HG03103 (cell line): ENCODE results near the gene MEIOB.
"Not testable (repeated sequence)": the region's sequence is repeated elsewhere in the genome, so short reads cannot be mapped to it uniquely, and the experiment has no call there.

ENCODE experiments used
- ATAC-seq: cut with Tn5 transposase; IDR thresholded peaks from one replicate; pipeline ENCODE4 v1.9.1; 2021; ENCODE audit warnings: low read depth; ENCODE audit not compliant: unreplicated experiment

The MEIOB gene

GRCh38 chr16:1871974-1872635 is at the start of gene MEIOB:
TSS of gene MEIOB (minus strand) at chr16:1872164. CDS start at chr16:1868175, 3,989 bp downstream.
- no peak for ATAC-seq

GRCh38 chr16:1920727-1921171 is 48.8 kb upstream of the MEIOB start:
- no peak for ATAC-seq

GRCh38 chr16:1920122-1920521 is 48.2 kb upstream of the MEIOB start:
- not testable (repeated sequence) for ATAC-seq

GRCh38 chr16:1919327-1919998 is 47.5 kb upstream of the MEIOB start:
- ATAC-seq: no peak

GRCh38 chr16:1918351-1919326 is 46.7 kb upstream of the MEIOB start, which contains the start of gene HS3ST6:
TSS of gene HS3ST6 (minus strand) at chr16:1918415. CDS start at chr16:1918323, 92 bp downstream.
- ATAC-seq: no peak

- no peak for ATAC-seq
Observed at GRCh38 chr16:1917665-1918350, 45.8 kb upstream of the MEIOB start.

- ATAC-seq: no peak
Observed at GRCh38 chr16:1917056-1917664, 45.2 kb upstream of the MEIOB start.

GRCh38 chr16:1916640-1916990 is 44.7 kb upstream of the MEIOB start:
- no peak for ATAC-seq

- ATAC-seq: no peak
Observed at GRCh38 chr16:1915732-1916639, 44.0 kb upstream of the MEIOB start.

- no peak for ATAC-seq
Observed at GRCh38 chr16:1914988-1915387, 43.0 kb upstream of the MEIOB start.

- ATAC-seq: no peak
Observed at GRCh38 chr16:1914084-1914608, 42.2 kb upstream of the MEIOB start.

- ATAC-seq: no peak
Observed at GRCh38 chr16:1913327-1914083, 41.5 kb upstream of the MEIOB start.

- ATAC-seq: no peak
Observed at GRCh38 chr16:1912215-1912543, 40.2 kb upstream of the MEIOB start.

- ATAC-seq: no peak
Observed at GRCh38 chr16:1911467-1912214, 39.7 kb upstream of the MEIOB start.

GRCh38 chr16:1909561-1910231 is 37.7 kb upstream of the MEIOB start:
- ATAC-seq: no peak

GRCh38 chr16:1908983-1909382 is 37.0 kb upstream of the MEIOB start:
- ATAC-seq: no peak

- ATAC-seq: no peak
Observed at GRCh38 chr16:1908184-1908583, 36.2 kb upstream of the MEIOB start.
